HepG2 (cell line): ENCODE measurements around the gene PIK3CA. TPM values are rescaled to one million over a fixed set of nuclear protein-coding genes. Genes with fewer than 3 reads are reported as not detected.

ENCODE experiments used
- ETV6 ChIP-seq: sonication (generic); formaldehyde crosslinking; conservative IDR thresholded peaks from 2 replicates; pipeline ENCODE4 v1.4.0; 2020; ENCODE audit warnings: missing genetic modification reagents
- HOXA5 ChIP-seq: sonication (generic); formaldehyde crosslinking; IDR thresholded peaks from 2 replicates; pipeline ENCODE4 v1.4.0; 2020; ENCODE audit warnings: missing genetic modification reagents
- JUNB ChIP-seq: sonication (generic); formaldehyde crosslinking; IDR thresholded peaks from 2 replicates; pipeline ENCODE4 v1.8.0; 2022; ENCODE audit warnings: missing genetic modification reagents, mild to moderate bottlenecking, borderline replicate concordance
- KMT2B ChIP-seq: IDR thresholded peaks from 2 replicates; pipeline ENCODE4 v1.6.1; 2016; ENCODE audit warnings: missing genetic modification reagents, missing compliant biosample characterization
- MZF1 ChIP-seq: sonication (generic); formaldehyde crosslinking; IDR thresholded peaks from 2 replicates; pipeline ENCODE4 v1.8.1; 2023; ENCODE audit warnings: mild to moderate bottlenecking, missing genetic modification reagents, borderline replicate concordance
- NR0B2 ChIP-seq: sonication (generic); formaldehyde crosslinking; IDR thresholded peaks from 2 replicates; pipeline ENCODE4 v1.4.0; 2020; ENCODE audit warnings: mild to moderate bottlenecking, missing genetic modification reagents
- NR3C1 ChIP-seq: sonication (generic); formaldehyde crosslinking; IDR thresholded peaks from 2 replicates; pipeline ENCODE4 v1.4.0; 2020; ENCODE audit warnings: missing genetic modification reagents
- PHB2 ChIP-seq: fragments of 450-650 bp; IDR thresholded peaks from 2 replicates; pipeline ENCODE4 v1.6.1; 2018; ENCODE audit not compliant: partially characterized antibody
- POLR2AphosphoS5 ChIP-seq: IDR thresholded peaks from 2 replicates; pipeline ENCODE4 v1.6.1; 2012; ENCODE audit warnings: low read depth, low read length
- RARG ChIP-seq: sonication (generic); formaldehyde crosslinking; IDR thresholded peaks from 2 replicates; pipeline ENCODE4 v1.4.0; 2020; ENCODE audit warnings: low read depth, mild to moderate bottlenecking, missing genetic modification reagents
- RORA ChIP-seq: sonication (generic); formaldehyde crosslinking; IDR thresholded peaks from 2 replicates; pipeline ENCODE4 v1.5.0; 2020; ENCODE audit warnings: mild to moderate bottlenecking, missing genetic modification reagents, moderate library complexity
- SIN3B ChIP-seq: fragments of 150-350 bp; IDR thresholded peaks from 2 replicates; pipeline ENCODE4 v1.6.1; 2014; ENCODE audit warnings: low read length
- SNAPC4 ChIP-seq: sonication (generic); formaldehyde crosslinking; IDR thresholded peaks from 2 replicates; pipeline ENCODE4 v1.4.0; 2020; ENCODE audit warnings: mild to moderate bottlenecking, missing genetic modification reagents
- SP4 ChIP-seq: sonication (generic); formaldehyde crosslinking; IDR thresholded peaks from 2 replicates; pipeline ENCODE4 v1.8.1; 2023; ENCODE audit warnings: mild to moderate bottlenecking, missing genetic modification reagents
- TOE1 ChIP-seq: sonication (generic); formaldehyde crosslinking; IDR thresholded peaks from 2 replicates; pipeline ENCODE4 v1.4.0; 2020; ENCODE audit warnings: mild to moderate bottlenecking, missing genetic modification reagents
- ZBTB49 ChIP-seq: sonication (generic); formaldehyde crosslinking; IDR thresholded peaks from 2 replicates; pipeline ENCODE4 v1.4.0; 2020; ENCODE audit warnings: missing genetic modification reagents, borderline replicate concordance
- ZEB1 ChIP-seq: IDR thresholded peaks from 2 replicates; pipeline ENCODE4 v1.6.1; 2012; ENCODE audit warnings: mild to moderate bottlenecking, low read depth, inconsistent platforms; ENCODE audit not compliant: insufficient replicate concordance
- ZGPAT ChIP-seq: IDR thresholded peaks from 2 replicates; pipeline ENCODE4 v1.6.1; 2016; ENCODE audit warnings: mild to moderate bottlenecking
- ZMYM3 ChIP-seq: sonication (generic); formaldehyde crosslinking; IDR thresholded peaks from 2 replicates; pipeline ENCODE4 v1.5.1; 2020; ENCODE audit warnings: mild to moderate bottlenecking, missing genetic modification reagents
- ZNF337 ChIP-seq: sonication (generic); formaldehyde crosslinking; IDR thresholded peaks from 2 replicates; pipeline ENCODE4 v1.5.1; 2020; ENCODE audit warnings: missing genetic modification reagents, low read depth, mild to moderate bottlenecking, borderline replicate concordance
- ZSCAN21 ChIP-seq: sonication (generic); formaldehyde crosslinking; IDR thresholded peaks from 2 replicates; pipeline ENCODE4 v1.8.0; 2022; ENCODE audit warnings: mild to moderate bottlenecking, missing genetic modification reagents, moderate library complexity, borderline replicate concordance
- polyA plus RNA-seq, 8 experiments: library from polyadenylated mRNA; depleted of rRNA in 3 of 8; stranded (reverse) in 7 of 8; unstranded in 1 of 8; fragments of >200 nt; fragmentation: Illumina TruSeq in 4 of 8; extraction: Trizol in 4 of 8; gene quantifications; 2 replicates each; pipeline versions ENCODE4 v1.2.1 to v1.2.3, GENCODE V29; 2011 to 2016; ENCODE audit warnings: low read depth in 4 of 8, missing spikeins in 1 of 8, mixed read lengths in 1 of 8; ENCODE audit not compliant: insufficient read depth in 1 of 8
- total RNA-seq, 5 experiments: library from RNA; depleted of rRNA; stranded (reverse); fragments of >200 nt; fragmentation: Illumina TruSeq; extraction: Trizol; gene quantifications; 2 replicates each; pipeline ENCODE4 v1.2.3, GENCODE V29; 2016; ENCODE audit warnings: low read depth in 1 of 5

Gene PIK3CA
- total and polyA plus RNA-seq, 2 of the 13 experiments (the other 11 are each of a cell fraction or from before 2014, with no cell fraction given) = 5.7 to 11.4 TPM

GRCh38 chr3:179148616-179149405 lies 654 bp downstream of the PIK3CA start (continued):
- TF ChIP-seq ZBTB49 (no peak), SNAPC4 (CRISPR knock-in tag) (no peak), JUNB (CRISPR knock-in tag) (no peak), HOXA5 (CRISPR knock-in tag) (no peak), RARG (CRISPR knock-in tag) (no peak), NR0B2 (CRISPR knock-in tag) (no peak), ZMYM3 (CRISPR knock-in tag) (no peak), ETV6 (no peak), RORA (CRISPR knock-in tag) (no peak), SIN3B (no peak), ZGPAT (CRISPR knock-in tag) (0 out of 2 replicates have a peak, but pooled peaks have one; percentile 28), SP4 (CRISPR knock-in tag) (no peak), MZF1 (CRISPR knock-in tag) (no peak), PHB2 (no peak), ZNF337 (CRISPR knock-in tag) (no peak), POLR2AphosphoS5 (no peak), ZSCAN21 (CRISPR knock-in tag) (peak; percentile 53; the same call in 1 of the 2 replicates), KMT2B (CRISPR knock-in tag) (no peak), ZEB1 (no peak), TOE1 (no peak), NR3C1 (CRISPR knock-in tag) (no peak)
